IMR-90 (cell line): ENCODE results near the gene ESRRB. TPM values are rescaled to one million over a fixed set of nuclear protein-coding genes. Genes with fewer than 3 reads are reported as not detected.

Experiments
- ATAC-seq: fragments of 200-7000 bp; cut with Tn5 transposase; 2 replicates; pipeline ENCODE4 v1.9.1; 2020; ENCODE audit warnings: low read depth, mild to moderate bottlenecking, moderate library complexity
- BruUV-seq: library from RNA; stranded (reverse); fragments of 400-500 nt; replicated peaks from 2 replicates; lab custom pipeline; 2021; lab: Mats Ljungman, UMichigan
- CTCF ChIA-PET: fragments of 300-600 bp; formaldehyde crosslinking; extraction: SDS; loops from one replicate; lab custom pipeline; 2021; ENCODE audit warnings: antibody characterized with exemption; lab: Yijun Ruan, JAX
- POLR2A ChIA-PET: fragments of 300-600 bp; sonication (Branson Sonifier 250); formaldehyde crosslinking; loops from one replicate; lab custom pipeline; 2022; ENCODE audit warnings: antibody characterized with exemption; ENCODE audit not compliant: unreplicated experiment; lab: Charles Lee
- DNase-seq: peaks from one replicate; pipeline ENCODE4 v3.0.0; 2013
- H2AFZ ChIP-seq: replicated peaks from 2 replicates; pipeline ENCODE3; 2013; ENCODE audit warnings: low read length, mild to moderate bottlenecking; ENCODE audit not compliant: poor library complexity
- H2AK5ac ChIP-seq: 2 replicates; pipeline ENCODE4 v1.6.1; 2013; ENCODE audit warnings: low read depth, low read length, inconsistent platforms
- H2AK9ac ChIP-seq: replicated peaks from 2 replicates; pipeline ENCODE3; 2013; ENCODE audit warnings: mild to moderate bottlenecking, low read depth, low read length, moderate library complexity; ENCODE audit not compliant: poor library complexity
- H2BK120ac ChIP-seq: 2 replicates; pipeline ENCODE4 v1.6.1; 2013; ENCODE audit warnings: low read depth, low read length, inconsistent platforms
- H2BK15ac ChIP-seq: 3 replicates; pipeline ENCODE4 v1.6.1; 2013; ENCODE audit warnings: low read depth, low read length, inconsistent platforms
- H2BK20ac ChIP-seq: 2 replicates; pipeline ENCODE4 v1.6.1; 2013; ENCODE audit warnings: low read depth, mild to moderate bottlenecking, inconsistent platforms, low read length, moderate library complexity
- H2BK5ac ChIP-seq: 2 replicates; pipeline ENCODE4 v1.6.1; 2013; ENCODE audit warnings: mild to moderate bottlenecking, low read depth, low read length, inconsistent platforms; ENCODE audit not compliant: poor library complexity, severe bottlenecking
- H3K14ac ChIP-seq: replicated peaks from 2 replicates; pipeline ENCODE4 v1.6.1; 2013; ENCODE audit warnings: low read depth, low read length, inconsistent platforms
- H3K18ac ChIP-seq: 2 replicates; pipeline ENCODE4 v1.6.1; 2013; ENCODE audit warnings: low read depth, low read length, control low read depth
- H3K23ac ChIP-seq: 2 replicates; pipeline ENCODE4 v1.6.1; 2013; ENCODE audit warnings: low read depth, low read length, inconsistent platforms
- H3K27ac ChIP-seq: 2 replicates; pipeline ENCODE4 v1.5.1; 2013; ENCODE audit warnings: mild to moderate bottlenecking, control low read depth, low read length; ENCODE audit not compliant: insufficient read depth
- H3K27me3 ChIP-seq: 2 replicates; pipeline ENCODE4 v1.6.1; 2013; ENCODE audit warnings: low read length; ENCODE audit not compliant: control insufficient read depth, insufficient read depth
- H3K36me3 ChIP-seq: 2 replicates; pipeline ENCODE4 v1.6.1; 2013; ENCODE audit warnings: low read length, mixed read lengths; ENCODE audit not compliant: control insufficient read depth, insufficient read depth
- H3K4ac ChIP-seq: 2 replicates; pipeline ENCODE4 v1.6.1; 2013; ENCODE audit warnings: low read depth, low read length, inconsistent platforms
- H3K4me1 ChIP-seq: 2 replicates; pipeline ENCODE4 v1.6.1; 2013; ENCODE audit warnings: low read length, mixed read lengths; ENCODE audit not compliant: control insufficient read depth, insufficient read depth
- H3K4me2 ChIP-seq: 2 replicates; pipeline ENCODE4 v1.6.1; 2013; ENCODE audit warnings: low read depth, mild to moderate bottlenecking, control low read depth, low read length, moderate library complexity
- H3K4me3 ChIP-seq: 2 replicates; pipeline ENCODE4 v1.5.1; 2013; ENCODE audit warnings: low read depth, mild to moderate bottlenecking, control low read depth, low read length, moderate library complexity; ENCODE audit not compliant: insufficient read depth
- H3K56ac ChIP-seq: 2 replicates; pipeline ENCODE4 v1.6.1; 2013; ENCODE audit warnings: low read length, inconsistent platforms; ENCODE audit not compliant: insufficient read depth; ENCODE audit errors: extremely low read depth
- H3K79me1 ChIP-seq, 2 experiments: 2 replicates each; pipeline ENCODE4 v1.6.1; 2013; ENCODE audit warnings: low read length in 2 of 2, inconsistent platforms in 1 of 2, low read depth in 1 of 2
- H3K9ac ChIP-seq: 2 replicates; pipeline ENCODE4 v1.6.1; 2013; ENCODE audit warnings: low read depth, low read length, control low read depth
- H3K9me1 ChIP-seq: 2 replicates; pipeline ENCODE4 v1.6.1; 2013; ENCODE audit warnings: low read length, inconsistent platforms; ENCODE audit not compliant: insufficient read depth
- H3K9me3 ChIP-seq: 2 replicates; pipeline ENCODE4 v1.6.1; 2013; ENCODE audit warnings: low read length; ENCODE audit not compliant: control insufficient read depth, insufficient read depth
- H4K20me1 ChIP-seq: 2 replicates; pipeline ENCODE4 v1.6.1; 2013; ENCODE audit warnings: low read length, inconsistent platforms; ENCODE audit not compliant: insufficient read depth
- H4K5ac ChIP-seq: 2 replicates; pipeline ENCODE4 v1.6.1; 2013; ENCODE audit warnings: mild to moderate bottlenecking, low read depth, low read length, control low read depth
- H4K8ac ChIP-seq, 2 experiments: 2 replicates each; pipeline ENCODE4 v1.6.1; 2013; ENCODE audit warnings: low read depth in 2 of 2, low read length in 2 of 2, control low read depth in 1 of 2, inconsistent platforms in 1 of 2
- H4K91ac ChIP-seq: 2 replicates; pipeline ENCODE4 v1.6.1; 2013; ENCODE audit warnings: low read depth, low read length, inconsistent platforms; ENCODE audit not compliant: insufficient read depth
- BHLHE40 ChIP-seq: fragments of 150-350 bp; IDR thresholded peaks from 2 replicates; pipeline ENCODE4 v1.6.1; 2016; ENCODE audit warnings: mild to moderate bottlenecking, low read depth, low read length
- CEBPB ChIP-seq: IDR thresholded peaks from 2 replicates; pipeline ENCODE4 v1.6.1; 2012; ENCODE audit warnings: low read depth, low read length, improper control_type of control experiment
- CHD1 ChIP-seq: IDR thresholded peaks from 2 replicates; pipeline ENCODE4 v1.6.1; 2012; ENCODE audit warnings: low read depth, low read length, improper control_type of control experiment
- CTCF ChIP-seq: conservative IDR thresholded peaks from 2 replicates; pipeline ENCODE4 v1.5.1; 2012; ENCODE audit warnings: mild to moderate bottlenecking, low read depth, low read length, improper control_type of control experiment
- FOS ChIP-seq: fragments of 150-350 bp; IDR thresholded peaks from 2 replicates; pipeline ENCODE4 v1.6.1; 2016; ENCODE audit warnings: low read depth, low read length
- MAFK ChIP-seq: IDR thresholded peaks from 2 replicates; pipeline ENCODE4 v1.6.1; 2012; ENCODE audit warnings: low read depth, low read length, improper control_type of control experiment
- MAZ ChIP-seq: IDR thresholded peaks from 2 replicates; pipeline ENCODE4 v1.6.1; 2012; ENCODE audit warnings: low read depth, mild to moderate bottlenecking, low read length, improper control_type of control experiment, moderate library complexity, borderline replicate concordance
- MXI1 ChIP-seq: IDR thresholded peaks from 2 replicates; pipeline ENCODE4 v1.6.1; 2012; ENCODE audit warnings: low read depth, mild to moderate bottlenecking, low read length, moderate library complexity, borderline replicate concordance
- NFE2L2 ChIP-seq: fragments of 150-350 bp; IDR thresholded peaks from 2 replicates; pipeline ENCODE4 v1.6.1; 2016; ENCODE audit warnings: low read depth, mild to moderate bottlenecking, low read length
- POLR2A ChIP-seq: IDR thresholded peaks from 2 replicates; pipeline ENCODE4 v1.6.1; 2012; ENCODE audit warnings: mild to moderate bottlenecking, low read depth, low read length
- RAD21 ChIP-seq: IDR thresholded peaks from 2 replicates; pipeline ENCODE4 v1.6.1; 2012; ENCODE audit warnings: low read length, improper control_type of control experiment
- RCOR1 ChIP-seq: IDR thresholded peaks from 2 replicates; pipeline ENCODE4 v1.6.1; 2012; ENCODE audit warnings: mild to moderate bottlenecking, low read length, improper control_type of control experiment; ENCODE audit not compliant: insufficient replicate concordance
- RFX5 ChIP-seq: IDR thresholded peaks from 2 replicates; pipeline ENCODE4 v1.8.0; 2012; ENCODE audit warnings: low read depth, mild to moderate bottlenecking, low read length, moderate library complexity
- SMC3 ChIP-seq: fragments of 150-350 bp; IDR thresholded peaks from 2 replicates; pipeline ENCODE4 v1.6.1; 2016; ENCODE audit warnings: low read depth, mild to moderate bottlenecking, antibody characterized with exemption, low read length, moderate library complexity
- USF2 ChIP-seq: fragments of 150-350 bp; IDR thresholded peaks from 2 replicates; pipeline ENCODE4 v1.6.1; 2017; ENCODE audit warnings: mild to moderate bottlenecking, antibody characterized with exemption, low read length, low read depth
- WGBS, 2 experiments: methylation state at CpG; one replicate each; pipeline versions ENCODE4 v1.1.5 to v1.1.7; 2013; ENCODE audit warnings: missing lambda C conversion rate in 2 of 2; ENCODE audit not compliant: insufficient read length in 1 of 2; ENCODE audit errors: extremely low coverage in 2 of 2; 5-methylcytosine and 5-hydroxymethylcytosine counted together
- dilution Hi-C: fragments of 300-500 bp; cut with HindIII; formaldehyde crosslinking; loops from one replicate; pipeline ENCODE4 v1.14.3; 2018; ENCODE audit warnings: low sequenced_read_pairs; ENCODE audit not compliant: unreplicated experiment
- in situ Hi-C: fragments of 300-500 bp; cut with MboI; formaldehyde crosslinking; loops from 3 replicates; pipeline ENCODE4 v1.14.3; 2019; ENCODE audit warnings: low sequenced_read_pairs, inconsistent platforms, mixed read lengths
- intact Hi-C: fragments of 100-400 bp; cut with micrococcal nuclease; formaldehyde crosslinking; loops from 2 replicates; pipeline ENCODE4 v1.10.0; 2022
- polyA plus RNA-seq, 3 experiments: library from polyadenylated mRNA; depleted of rRNA; stranded (reverse); fragments of >200 nt; gene quantifications; 2 replicates each; pipeline ENCODE4 v1.2.3, GENCODE V29; 2012; ENCODE audit warnings: low replicate concordance in 1 of 3
- total RNA-seq: library from RNA; depleted of rRNA; stranded (reverse); fragments of >200 nt; gene quantifications from 2 replicates; pipeline ENCODE4 v1.2.3, GENCODE V29; 2012
- TF ChIP-seq, protein P1 (sequence below): fragments of 150-350 bp; IDR thresholded peaks from 2 replicates; pipeline ENCODE4 v1.6.1; 2016; ENCODE audit warnings: low read depth, mild to moderate bottlenecking, low read length, moderate library complexity, borderline replicate concordance

Gene ESRRB
- total and polyA plus RNA-seq, 2 of the 4 experiments (the other 2 are of a cell fraction), result not detected

GRCh38 chr14:76349993-76350392 lies 25.9 kb upstream of the ESRRB start:
- Histone ChIP-seq H3K9me1 (no peaks in the 10 kb centered on the region), H3K14ac (no peak overlapping the region), H3K4me1 (no peaks in the 10 kb centered on the region), H3K9me3 (no peaks in the 10 kb centered on the region), H3K4me2 (no peak overlapping the region), H3K4ac (no peak overlapping the region), H2BK5ac (no peak overlapping the region), H2AK5ac (no peak overlapping the region), H2BK120ac (no peak overlapping the region), H3K56ac (no peak overlapping the region), H3K9ac (no peak overlapping the region), H2AFZ (no peak overlapping the region), H2BK20ac (no peak overlapping the region), H2AK9ac (no peak overlapping the region), H3K36me3 (no peaks in the 10 kb centered on the region), H4K8ac (no peak overlapping the region), H3K27me3 (peaks cover 8% of the 10 kb centered on the region), H3K4me3 (no peak overlapping the region), H2BK15ac (no peak overlapping the region), H4K91ac (no peak overlapping the region), H3K23ac (no peak overlapping the region), H3K27ac (no peak overlapping the region), H3K79me1 (no peaks in the 10 kb centered on the region), H4K5ac (no peak overlapping the region), H3K18ac (no peak overlapping the region), H4K20me1 (no peaks in the 10 kb centered on the region)
- TF ChIP-seq FOS, result no peak
- no peak for TF ChIP-seq POLR2A
- no peak for TF ChIP-seq MAFK
- TF ChIP-seq MAZ, result no peak
- no peak for TF ChIP-seq CEBPB
- TF ChIP-seq USF2, result no peak
- TF ChIP-seq CTCF, result no peak
- TF ChIP-seq RAD21, result no peak
- TF ChIP-seq BHLHE40, result no peak
- TF ChIP-seq SMC3, result no peak
- TF ChIP-seq MXI1, result no peak
- TF ChIP-seq, protein P1, sequence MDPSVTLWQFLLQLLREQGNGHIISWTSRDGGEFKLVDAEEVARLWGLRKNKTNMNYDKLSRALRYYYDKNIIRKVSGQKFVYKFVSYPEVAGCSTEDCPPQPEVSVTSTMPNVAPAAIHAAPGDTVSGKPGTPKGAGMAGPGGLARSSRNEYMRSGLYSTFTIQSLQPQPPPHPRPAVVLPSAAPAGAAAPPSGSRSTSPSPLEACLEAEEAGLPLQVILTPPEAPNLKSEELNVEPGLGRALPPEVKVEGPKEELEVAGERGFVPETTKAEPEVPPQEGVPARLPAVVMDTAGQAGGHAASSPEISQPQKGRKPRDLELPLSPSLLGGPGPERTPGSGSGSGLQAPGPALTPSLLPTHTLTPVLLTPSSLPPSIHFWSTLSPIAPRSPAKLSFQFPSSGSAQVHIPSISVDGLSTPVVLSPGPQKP, result no peak
- TF ChIP-seq CHD1, result no peak
- TF ChIP-seq RCOR1, result no peak
- TF ChIP-seq NFE2L2, result no peak
- no peak for TF ChIP-seq RFX5
- BruUV-seq, result no TSS peak
- ChIA-PET CTCF (no interaction called here), POLR2A (no interaction called here)
- no peak for ATAC-seq
- 0% methylated on average over 1 of the region's 4 CpGs; no CpG with 5 or more reads in 1 of the 2 experiments for WGBS, 2 experiments
- intact Hi-C loops (no loop called here), dilution Hi-C loops (no loop called here), in situ Hi-C loops (loop anchor here (5.0 to 25.0 kb wide), 2 partner anchors 298 to 638 kb away; no protein-coding TSS in a partner anchor)
- DNase-seq, result no peak
